Glutamatergic neuron (in vitro differentiated cells): ENCODE measurements around the gene THPO. TPM values are rescaled to one million over a fixed set of nuclear protein-coding genes. Genes with fewer than 3 reads are reported as not detected.

Experiments used
- DNase-seq: peaks from one replicate; pipeline ENCODE4 v3.0.0; 2022
- H3K27ac Mint-ChIP-seq: one replicate; pipeline ENCODE4 v1.8.0; 2020; ENCODE audit warnings: mild to moderate bottlenecking, mixed read lengths, inconsistent platforms; ENCODE audit not compliant: unreplicated experiment
- H3K27me3 Mint-ChIP-seq: one replicate; pipeline ENCODE4 v1.8.0; 2020; ENCODE audit warnings: mild to moderate bottlenecking, moderate library complexity, mixed read lengths, inconsistent platforms; ENCODE audit not compliant: unreplicated experiment
- H3K36me3 Mint-ChIP-seq: one replicate; pipeline ENCODE4 v1.8.0; 2020; ENCODE audit warnings: mild to moderate bottlenecking, mixed read lengths, inconsistent platforms; ENCODE audit not compliant: unreplicated experiment
- H3K4me1 Mint-ChIP-seq: one replicate; pipeline ENCODE4 v1.8.0; 2020; ENCODE audit warnings: mild to moderate bottlenecking, low read depth, mixed read lengths, inconsistent platforms; ENCODE audit not compliant: unreplicated experiment
- H3K4me3 Mint-ChIP-seq: one replicate; pipeline ENCODE4 v1.8.0; 2020; ENCODE audit warnings: mild to moderate bottlenecking, mixed read lengths, inconsistent platforms; ENCODE audit not compliant: unreplicated experiment
- H3K9me3 Mint-ChIP-seq: one replicate; pipeline ENCODE4 v1.8.0; 2020; ENCODE audit warnings: mild to moderate bottlenecking, moderate library complexity, mixed read lengths, inconsistent platforms; ENCODE audit not compliant: unreplicated experiment
- CTCF ChIP-seq: fragments of 200-600 bp; sonication (generic); IDR thresholded peaks from one replicate; pipeline ENCODE4 v1.5.0; 2021; ENCODE audit not compliant: partially characterized antibody, unreplicated experiment
- total RNA-seq: library from RNA; stranded (reverse); fragmentation: NEBNext Ultra II Directional; extraction: Animal tissue kit (Norgen Biotek cat#: 25700); gene quantifications from one replicate; pipeline ENCODE4 v1.2.1, GENCODE V29; 2021; ENCODE audit not compliant: unreplicated experiment

THPO gene
- total RNA-seq, 1 donor from 2014 or later = 1.6 TPM

- DNase-seq = no peak
- Mint-ChIP-seq H3K9me3 (no peaks in the 10 kb centered on the region), H3K27me3 (peaks cover 4% of the 10 kb centered on the region), H3K4me3 (no peak overlapping the region), H3K27ac (no peak overlapping the region), H3K4me1 (no peaks in the 10 kb centered on the region), H3K36me3 (peaks cover 6% of the 10 kb centered on the region)
- no peak for TF ChIP-seq CTCF
Measured at GRCh38 chr3:184415203-184415490, 37.1 kb upstream of the THPO start.

- H3K27me3 Mint-ChIP-seq = peaks cover 4% of the 10 kb centered on the region
- H3K4me1 Mint-ChIP-seq = no peaks in the 10 kb centered on the region
- no peak overlapping the region for H3K27ac Mint-ChIP-seq
- no peak for TF ChIP-seq CTCF
- no peaks in the 10 kb centered on the region for H3K9me3 Mint-ChIP-seq
- H3K4me3 Mint-ChIP-seq = no peak overlapping the region
- DNase-seq = no peak
- peaks cover 6% of the 10 kb centered on the region for H3K36me3 Mint-ChIP-seq
Measured at GRCh38 chr3:184414418-184415202, 36.6 kb upstream of the THPO start.

- no peaks in the 10 kb centered on the region for H3K27me3 Mint-ChIP-seq
- TF ChIP-seq CTCF = no peak
Measured at GRCh38 chr3:184409946-184410500, 32.0 kb upstream of the THPO start.

GRCh38 chr3:184409331-184409926 is 31.4 kb upstream of the THPO start:
- no peak overlapping the region for H3K4me3 Mint-ChIP-seq
- H3K36me3 Mint-ChIP-seq = peaks cover 6% of the 10 kb centered on the region
- H3K9me3 Mint-ChIP-seq = peaks cover 5% of the 10 kb centered on the region
- H3K27ac Mint-ChIP-seq = no peak overlapping the region
- H3K4me1 Mint-ChIP-seq = peaks cover 8% of the 10 kb centered on the region
- DNase-seq = no peak
- H3K27me3 Mint-ChIP-seq = no peaks in the 10 kb centered on the region
- TF ChIP-seq CTCF = no peak

More at GRCh38 chr3:184409946-184410500, 32.0 kb upstream of the THPO start:
- H3K4me1 Mint-ChIP-seq = peaks cover 8% of the 10 kb centered on the region
- H3K9me3 Mint-ChIP-seq = peaks cover 5% of the 10 kb centered on the region
- H3K27ac Mint-ChIP-seq = no peak overlapping the region
- no peak overlapping the region for H3K4me3 Mint-ChIP-seq
- peaks cover 6% of the 10 kb centered on the region for H3K36me3 Mint-ChIP-seq
- no peak for DNase-seq
